Activated naive CD4-positive, alpha-beta T cell treated with anti-CD3 and anti-CD28 coated beads, Interleukin-2, amount 10 ng/mL, durations not matched to agents 7 days and 5 days (primary cell): ENCODE measurements around the gene LPIN3.

Experiments
- CTCF ChIA-PET: fragments of 350-600 bp; sonication (Branson Sonifier 250); formaldehyde crosslinking; loops from one replicate; lab custom pipeline; 2021; ENCODE audit warnings: antibody characterized with exemption; lab: Charles Lee
- DNase-seq: peaks from one replicate; pipeline ENCODE4 v3.0.0-alpha.2; 2020
- H3K27ac Mint-ChIP-seq: one replicate; pipeline ENCODE4 v1.8.0; 2021; ENCODE audit warnings: mild to moderate bottlenecking, moderate library complexity, mixed read lengths
- H3K27me3 Mint-ChIP-seq: one replicate; pipeline ENCODE4 v1.8.0; 2021; ENCODE audit warnings: mild to moderate bottlenecking, mixed read lengths
- H3K36me3 Mint-ChIP-seq: one replicate; pipeline ENCODE4 v1.8.0; 2021; ENCODE audit warnings: mixed read lengths
- H3K4me1 Mint-ChIP-seq: one replicate; pipeline ENCODE4 v1.8.0; 2021; ENCODE audit warnings: mixed read lengths
- H3K4me3 Mint-ChIP-seq: one replicate; pipeline ENCODE4 v1.8.0; 2021; ENCODE audit warnings: mild to moderate bottlenecking, moderate library complexity, mixed read lengths
- H3K9me3 Mint-ChIP-seq: one replicate; pipeline ENCODE4 v1.8.0; 2021; ENCODE audit warnings: mixed read lengths

Gene LPIN3

DNA sequence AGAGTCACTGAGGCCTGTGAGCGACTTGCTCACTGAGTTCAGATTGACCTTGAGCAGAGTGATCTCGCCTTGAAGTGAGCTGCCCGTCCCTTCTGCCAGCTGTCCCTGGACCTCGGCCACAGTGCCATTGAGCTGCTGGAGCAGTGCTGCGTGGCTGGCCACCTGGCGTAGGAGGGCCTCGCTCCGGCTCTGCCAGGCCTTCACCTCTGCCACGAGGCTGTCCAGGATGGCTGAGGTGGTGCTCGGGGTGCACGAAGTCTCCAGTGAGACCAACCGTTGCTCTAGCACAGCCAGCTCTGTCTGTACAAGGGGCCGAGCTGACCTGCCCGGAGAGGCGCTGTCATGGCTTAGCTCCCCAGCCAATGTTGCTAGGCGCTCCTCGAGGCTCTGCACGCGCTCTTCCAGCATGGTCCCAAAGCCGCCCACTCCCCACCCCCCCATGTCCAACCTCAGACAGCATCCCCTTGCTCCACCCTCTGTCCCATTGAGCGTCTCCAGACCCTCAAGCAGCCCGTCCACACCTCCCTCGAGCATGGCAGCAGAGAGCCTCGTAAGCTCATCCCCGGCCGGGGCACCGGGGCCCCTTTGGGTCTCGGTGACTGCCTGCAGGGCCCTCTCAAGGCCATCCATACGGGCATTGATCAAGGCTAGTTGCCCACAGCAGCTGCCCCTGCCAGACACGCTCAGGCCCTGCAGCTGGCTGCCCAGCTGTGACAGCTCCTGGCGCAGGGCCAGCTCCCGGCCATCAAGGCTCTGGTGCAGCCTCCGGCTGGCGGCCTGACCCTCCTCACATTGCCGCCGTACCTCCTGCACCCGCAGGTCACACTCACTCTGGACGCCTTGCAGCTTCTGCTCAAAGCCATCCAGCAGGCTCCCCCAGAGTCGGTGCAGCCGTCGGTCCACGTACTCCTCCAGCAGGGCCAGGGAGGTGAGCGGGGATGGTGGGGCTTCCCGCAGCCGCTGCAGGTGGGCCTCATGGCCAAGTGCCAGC lies 21.4 kb downstream of the LPIN3 start:
- H3K4me3 Mint-ChIP-seq, result no peak overlapping the region
- DNase-seq, result no peak
- no peaks in the 10 kb centered on the region for H3K9me3 Mint-ChIP-seq
- H3K36me3 Mint-ChIP-seq, result no peaks in the 10 kb centered on the region
- H3K27me3 Mint-ChIP-seq, result peaks cover 23% of the 10 kb centered on the region
- no peaks in the 10 kb centered on the region for H3K4me1 Mint-ChIP-seq
- CTCF ChIA-PET, result interaction anchor here (1.3 kb wide), 1 partner anchor 49 kb away, joined by 5 read pairs; no protein-coding TSS in a partner anchor
- H3K27ac Mint-ChIP-seq, result no peak overlapping the region

DNA sequence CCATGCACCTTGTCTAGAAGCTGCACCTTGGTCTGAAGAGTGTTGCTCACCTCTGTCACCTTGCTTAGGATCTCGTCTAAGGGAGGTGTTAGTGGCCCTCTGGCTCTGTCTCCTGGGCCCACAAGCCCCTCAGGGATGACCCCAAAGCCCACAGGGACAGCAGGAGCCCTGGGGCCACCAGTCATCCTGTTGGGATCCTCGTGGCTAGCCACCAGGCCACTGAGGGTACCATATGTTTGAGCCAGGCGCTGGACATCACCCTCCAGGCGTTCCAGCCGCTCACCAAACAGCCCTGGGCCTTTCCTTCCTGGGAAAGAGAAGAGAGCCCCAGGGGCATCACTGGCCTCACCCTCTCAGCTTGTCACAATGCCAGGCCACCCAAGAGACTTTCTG lies 22.1 kb downstream of the LPIN3 start:
- no peak overlapping the region for H3K4me3 Mint-ChIP-seq
- CTCF ChIA-PET, result interaction anchor here (1.3 kb wide), 1 partner anchor 48 kb away, joined by 5 read pairs; no protein-coding TSS in a partner anchor
- no peak overlapping the region for H3K27ac Mint-ChIP-seq
- no peaks in the 10 kb centered on the region for H3K36me3 Mint-ChIP-seq
- peaks cover 30% of the 10 kb centered on the region for H3K27me3 Mint-ChIP-seq
- DNase-seq, result no peak
- peaks cover 5% of the 10 kb centered on the region for H3K4me1 Mint-ChIP-seq
- no peaks in the 10 kb centered on the region for H3K9me3 Mint-ChIP-seq

GRCh38 chr20:41363601-41364000 lies 23.0 kb downstream of the LPIN3 start:
- Mint-ChIP-seq H3K4me1 (peaks cover 5% of the 10 kb centered on the region), H3K4me3 (no peak overlapping the region), H3K27ac (no peak overlapping the region), H3K9me3 (no peaks in the 10 kb centered on the region), H3K36me3 (no peaks in the 10 kb centered on the region), H3K27me3 (peaks cover 36% of the 10 kb centered on the region)
- no peak for DNase-seq
- CTCF ChIA-PET, result no interaction called here

DNA sequence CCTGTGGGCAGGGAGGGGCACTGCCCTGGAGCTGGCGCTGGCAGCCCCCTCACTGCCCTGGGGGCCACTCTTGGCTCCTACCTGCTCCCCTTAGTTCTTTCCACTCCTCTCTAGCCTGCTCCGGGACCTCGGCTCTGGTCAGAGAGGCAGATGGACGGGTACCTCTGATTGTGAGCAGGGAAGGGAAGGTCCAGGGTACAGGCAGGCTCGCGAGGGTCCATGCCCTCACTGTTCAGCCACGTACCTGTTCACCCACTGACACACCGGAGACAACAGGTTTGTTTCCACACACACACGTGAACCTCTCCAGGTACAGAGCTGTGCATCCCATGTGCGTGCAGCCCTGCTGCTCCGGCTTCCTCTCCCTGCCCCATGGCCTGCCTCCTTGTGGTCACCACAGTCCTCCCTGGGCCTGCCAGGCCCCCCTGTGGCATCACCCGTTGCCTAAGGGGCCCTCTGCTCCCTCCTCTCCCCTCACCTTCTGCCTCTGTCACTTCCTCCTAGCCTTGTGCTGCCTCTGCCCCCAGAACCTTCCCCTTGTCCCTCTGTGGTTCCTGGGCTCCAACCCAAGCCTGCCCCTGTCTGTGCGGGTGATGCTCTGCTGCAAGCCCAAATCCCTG lies 23.7 kb downstream of the LPIN3 start:
- Mint-ChIP-seq H3K36me3 (no peaks in the 10 kb centered on the region), H3K27me3 (peaks cover 44% of the 10 kb centered on the region), H3K4me1 (peaks cover 5% of the 10 kb centered on the region), H3K27ac (no peak overlapping the region), H3K4me3 (no peak overlapping the region), H3K9me3 (no peaks in the 10 kb centered on the region)
- no peak for DNase-seq
- CTCF ChIA-PET, result no interaction called here

- H3K27me3 Mint-ChIP-seq, result peaks cover 52% of the 10 kb centered on the region
Measured at GRCh38 chr20:41364967-41365765, 24.5 kb downstream of the LPIN3 start.

DNA sequence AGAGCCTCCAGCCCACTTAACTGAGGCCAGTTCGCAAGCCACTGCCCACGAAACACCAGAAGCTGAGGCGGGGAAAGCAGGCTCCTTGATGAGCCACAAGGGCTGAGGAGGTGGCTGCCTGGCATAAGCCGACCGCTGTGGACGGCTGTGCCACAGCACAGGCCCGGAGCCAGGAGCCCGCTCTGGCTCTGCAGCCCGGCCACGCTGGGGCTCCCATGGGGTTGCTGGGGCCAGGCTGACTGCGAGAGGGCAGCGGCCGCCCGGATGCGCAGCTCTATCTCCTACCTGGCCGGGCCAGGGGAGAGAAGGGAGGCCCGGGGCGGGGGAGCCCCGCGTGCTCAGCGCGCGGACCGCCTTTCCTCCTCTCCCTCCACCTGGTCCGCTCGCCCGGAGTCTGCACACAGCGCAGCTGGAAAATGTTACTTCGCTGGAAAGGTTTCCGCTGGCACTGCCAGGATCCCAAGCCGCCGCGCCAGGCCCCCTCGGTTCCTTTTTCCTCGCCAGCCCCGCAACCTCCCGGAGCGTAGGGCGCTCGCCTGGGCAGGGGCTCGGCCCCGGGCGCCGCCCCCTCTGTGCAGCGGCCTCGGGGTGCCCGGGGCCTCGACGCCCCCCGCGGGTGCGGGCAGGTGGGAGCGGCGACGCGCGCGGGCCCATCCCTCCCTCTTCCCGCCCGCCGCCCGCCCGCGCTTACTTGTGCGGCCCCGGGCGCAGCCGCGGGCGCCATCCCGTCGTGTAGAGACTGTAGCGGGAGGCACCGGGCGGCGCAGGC lies 25.3 kb downstream of the LPIN3 start:
- DNase-seq, result no peak
- Mint-ChIP-seq H3K4me3 (no peak overlapping the region), H3K27ac (no peak overlapping the region), H3K9me3 (no peaks in the 10 kb centered on the region), H3K27me3 (peaks cover 56% of the 10 kb centered on the region), H3K36me3 (no peaks in the 10 kb centered on the region), H3K4me1 (peaks cover 5% of the 10 kb centered on the region)
- CTCF ChIA-PET, result no interaction called here

More at GRCh38 chr20:41364967-41365765, 24.5 kb downstream of the LPIN3 start:
- DNase-seq, result no peak
- no peaks in the 10 kb centered on the region for H3K36me3 Mint-ChIP-seq
- H3K9me3 Mint-ChIP-seq, result no peaks in the 10 kb centered on the region
- H3K27ac Mint-ChIP-seq, result no peak overlapping the region
- CTCF ChIA-PET, result no interaction called here
- H3K4me3 Mint-ChIP-seq, result no peak overlapping the region
- peaks cover 5% of the 10 kb centered on the region for H3K4me1 Mint-ChIP-seq

- no peak for DNase-seq
- H3K27ac Mint-ChIP-seq, result no peak within 1 kb of the TSS
- H3K4me1 Mint-ChIP-seq, result peaks cover 5% of the 10 kb centered on the region
- CTCF ChIA-PET, result no interaction called here
- H3K4me3 Mint-ChIP-seq, result peak within 1 kb of the TSS; percentile 38
- no peaks in the 10 kb centered on the region for H3K36me3 Mint-ChIP-seq
- peaks cover 60% of the 10 kb centered on the region for H3K27me3 Mint-ChIP-seq
- peaks cover 5% of the 10 kb centered on the region for H3K9me3 Mint-ChIP-seq
Measured at GRCh38 chr20:41366546-41367392, 26.1 kb downstream of the LPIN3 start, which contains the start of gene EMILIN3. TSS of gene EMILIN3 (minus strand) at chr20:41366818. CDS start at chr20:41366634, 184 bp downstream.

DNA sequence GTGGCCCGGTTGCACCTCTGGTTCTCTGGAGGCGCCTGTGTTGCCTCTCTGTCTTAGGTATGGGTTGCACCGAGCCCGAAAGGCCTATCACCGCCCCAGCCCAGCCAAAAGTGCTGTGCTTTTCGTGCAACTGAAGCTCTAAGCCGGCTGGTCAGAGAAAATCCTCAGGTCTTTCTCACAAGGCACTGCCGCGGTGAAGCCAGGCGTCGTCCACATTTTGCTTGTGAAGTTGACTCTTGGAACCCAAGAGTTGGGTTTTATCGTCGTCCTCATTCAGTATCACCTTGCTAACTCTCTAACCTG lies 26.7 kb downstream of the LPIN3 start:
- H3K4me1 Mint-ChIP-seq, result peaks cover 5% of the 10 kb centered on the region
- CTCF ChIA-PET, result no interaction called here
- H3K9me3 Mint-ChIP-seq, result peaks cover 5% of the 10 kb centered on the region
- no peak overlapping the region for H3K27ac Mint-ChIP-seq
- H3K36me3 Mint-ChIP-seq, result no peaks in the 10 kb centered on the region
- DNase-seq, result no peak
- peaks cover 60% of the 10 kb centered on the region for H3K27me3 Mint-ChIP-seq
- peak overlapping the region; percentile 38 for H3K4me3 Mint-ChIP-seq

DNA sequence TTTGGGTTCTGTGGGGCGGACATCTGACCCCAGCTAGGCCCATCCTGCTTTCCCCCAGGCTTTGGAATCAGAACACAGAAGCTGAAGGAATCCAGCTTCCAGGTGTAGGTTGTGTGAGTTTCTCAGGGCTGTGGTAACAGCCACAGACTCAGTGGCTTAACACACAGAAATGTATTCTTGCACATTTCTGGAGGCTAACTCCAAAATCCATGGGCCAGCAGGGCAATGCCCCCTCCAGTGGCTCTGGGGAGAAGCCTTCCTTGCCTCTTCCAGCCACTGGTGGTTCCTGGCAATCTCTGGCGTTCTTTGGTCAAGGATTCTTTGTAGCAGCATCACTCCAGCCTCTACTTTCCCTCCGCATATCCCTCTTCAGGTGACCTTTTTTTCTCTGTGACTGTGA lies 27.3 kb downstream of the LPIN3 start:
- no peak overlapping the region for H3K4me3 Mint-ChIP-seq
- no peaks in the 10 kb centered on the region for H3K36me3 Mint-ChIP-seq
- CTCF ChIA-PET, result no interaction called here
- peaks cover 5% of the 10 kb centered on the region for H3K4me1 Mint-ChIP-seq
- DNase-seq, result no peak
- H3K27me3 Mint-ChIP-seq, result peaks cover 60% of the 10 kb centered on the region
- H3K9me3 Mint-ChIP-seq, result peaks cover 5% of the 10 kb centered on the region
- no peak overlapping the region for H3K27ac Mint-ChIP-seq

DNA sequence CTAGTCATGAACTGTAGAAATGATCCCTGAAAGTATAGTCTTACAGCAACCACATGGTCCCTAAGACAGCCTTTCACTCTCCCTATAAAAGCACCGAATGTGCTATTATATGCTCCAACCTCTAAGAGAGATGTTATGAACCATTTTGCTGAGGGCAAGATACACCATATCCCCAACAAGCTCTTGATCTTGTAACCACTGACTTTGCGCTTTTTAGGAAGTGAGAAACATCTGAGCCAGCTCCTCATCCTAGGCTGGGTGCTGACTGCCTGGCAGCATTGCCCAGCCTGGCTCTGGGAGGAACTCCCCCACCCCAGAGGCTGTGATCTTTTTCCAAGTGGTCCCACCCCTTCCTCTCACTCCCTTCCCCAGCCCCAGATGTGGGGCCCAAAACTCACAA lies 29.1 kb downstream of the LPIN3 start:
- H3K4me1 Mint-ChIP-seq, result peaks cover 5% of the 10 kb centered on the region
- H3K9me3 Mint-ChIP-seq, result peaks cover 5% of the 10 kb centered on the region
- DNase-seq, result no peak
- peaks cover 68% of the 10 kb centered on the region for H3K27me3 Mint-ChIP-seq
- H3K4me3 Mint-ChIP-seq, result no peak overlapping the region
- no peaks in the 10 kb centered on the region for H3K36me3 Mint-ChIP-seq
- H3K27ac Mint-ChIP-seq, result no peak overlapping the region
- CTCF ChIA-PET, result no interaction called here

DNA sequence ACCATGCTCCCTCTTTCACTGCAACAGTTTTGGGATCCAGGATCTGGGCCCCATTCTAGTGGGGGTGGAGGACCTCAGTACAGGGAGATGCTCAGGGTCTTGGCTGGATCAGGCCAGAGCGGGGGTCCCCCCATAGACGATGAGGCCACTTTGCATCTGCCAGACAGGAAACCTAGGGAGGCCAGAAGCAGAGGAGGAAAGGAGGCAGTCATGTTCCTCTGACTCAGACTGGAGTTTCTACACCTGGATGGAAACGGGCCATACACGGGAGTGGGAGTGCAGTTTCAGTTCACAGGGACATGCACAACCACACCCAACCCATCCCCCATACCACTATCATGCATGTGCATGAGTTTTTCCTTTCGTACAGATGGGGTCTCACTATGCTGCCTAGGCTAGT lies 29.6 kb downstream of the LPIN3 start:
- Mint-ChIP-seq H3K27ac (no peak overlapping the region), H3K36me3 (no peaks in the 10 kb centered on the region), H3K4me1 (peaks cover 5% of the 10 kb centered on the region), H3K27me3 (peaks cover 68% of the 10 kb centered on the region), H3K4me3 (no peak overlapping the region), H3K9me3 (peaks cover 5% of the 10 kb centered on the region)
- DNase-seq, result no peak
- CTCF ChIA-PET, result no interaction called here

DNA sequence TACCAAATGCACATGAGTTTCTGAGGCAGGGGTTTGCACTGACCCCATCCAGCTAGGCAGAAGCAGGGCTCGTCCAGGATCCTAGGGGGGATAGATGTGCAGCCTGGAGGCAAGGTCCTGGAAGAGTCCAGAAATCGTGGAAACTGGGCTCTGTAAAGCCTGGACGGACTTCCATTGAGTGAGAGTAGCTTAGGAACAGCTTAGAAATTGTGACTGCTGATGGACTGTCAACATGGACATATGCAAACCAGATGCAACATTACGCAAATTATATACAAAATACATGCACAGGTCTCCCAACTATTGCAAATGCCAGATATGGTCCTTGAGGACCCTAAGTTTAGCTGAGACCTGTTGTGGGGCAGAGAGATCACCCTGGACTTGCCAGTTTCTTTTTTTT lies 30.8 kb downstream of the LPIN3 start:
- Mint-ChIP-seq H3K9me3 (peaks cover 5% of the 10 kb centered on the region), H3K4me1 (peaks cover 5% of the 10 kb centered on the region), H3K27me3 (peaks cover 70% of the 10 kb centered on the region), H3K4me3 (no peak overlapping the region), H3K36me3 (no peaks in the 10 kb centered on the region), H3K27ac (no peak overlapping the region)
- no peak for DNase-seq
- CTCF ChIA-PET, result no interaction called here

DNA sequence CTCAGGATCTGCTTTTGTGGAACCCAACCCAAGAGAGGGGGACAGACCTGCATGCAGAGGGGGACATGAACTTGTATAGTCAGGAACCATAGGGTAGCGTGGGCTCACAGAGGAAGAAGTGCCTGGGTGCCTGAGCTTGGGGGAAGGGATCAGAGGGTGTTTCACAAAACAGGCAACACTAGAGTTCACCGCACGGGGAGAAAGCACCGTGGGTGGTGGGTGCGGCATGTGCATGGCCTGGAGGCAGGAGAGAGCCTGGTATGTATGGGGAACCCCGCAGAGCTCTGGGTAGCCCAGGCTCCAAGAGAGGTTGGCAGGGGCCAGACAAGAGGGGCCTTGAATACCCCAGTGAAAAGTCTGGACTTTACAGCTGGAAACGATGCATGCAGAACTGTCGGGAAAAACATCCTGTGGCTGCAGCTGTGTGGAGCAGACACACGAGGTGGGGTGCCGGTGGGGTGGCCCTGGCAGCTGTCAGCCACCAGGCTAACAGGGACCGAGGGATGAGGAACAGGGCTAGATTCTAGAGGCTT lies 32.7 kb downstream of the LPIN3 start:
- no peak for DNase-seq
- Mint-ChIP-seq H3K4me3 (no peak overlapping the region), H3K9me3 (peaks cover 5% of the 10 kb centered on the region), H3K27me3 (peaks cover 72% of the 10 kb centered on the region), H3K36me3 (no peaks in the 10 kb centered on the region), H3K4me1 (no peaks in the 10 kb centered on the region), H3K27ac (no peak overlapping the region)
- CTCF ChIA-PET, result no interaction called here
